SU-DHL-6 (cell line): ENCODE data around the gene CNTN5.

ENCODE experiments used
- EZH2phosphoT487 ChIP-seq: fragments of 200-600 bp; sonication (generic), shearing (Covaris generic); conservative IDR thresholded peaks from 2 replicates; pipeline ENCODE4 v1.6.1; 2018; ENCODE audit warnings: mild to moderate bottlenecking, antibody characterized with exemption, low read length, moderate library complexity, mixed read lengths
- TF ChIP-seq, protein P1 (sequence below): fragments of 200-600 bp; sonication (generic); IDR thresholded peaks from one replicate; pipeline ENCODE4 v1.5.1; 2017; ENCODE audit warnings: antibody characterized with exemption, mild to moderate bottlenecking, low read length, moderate library complexity; ENCODE audit not compliant: insufficient read depth, poor library complexity, severe bottlenecking

DNA sequence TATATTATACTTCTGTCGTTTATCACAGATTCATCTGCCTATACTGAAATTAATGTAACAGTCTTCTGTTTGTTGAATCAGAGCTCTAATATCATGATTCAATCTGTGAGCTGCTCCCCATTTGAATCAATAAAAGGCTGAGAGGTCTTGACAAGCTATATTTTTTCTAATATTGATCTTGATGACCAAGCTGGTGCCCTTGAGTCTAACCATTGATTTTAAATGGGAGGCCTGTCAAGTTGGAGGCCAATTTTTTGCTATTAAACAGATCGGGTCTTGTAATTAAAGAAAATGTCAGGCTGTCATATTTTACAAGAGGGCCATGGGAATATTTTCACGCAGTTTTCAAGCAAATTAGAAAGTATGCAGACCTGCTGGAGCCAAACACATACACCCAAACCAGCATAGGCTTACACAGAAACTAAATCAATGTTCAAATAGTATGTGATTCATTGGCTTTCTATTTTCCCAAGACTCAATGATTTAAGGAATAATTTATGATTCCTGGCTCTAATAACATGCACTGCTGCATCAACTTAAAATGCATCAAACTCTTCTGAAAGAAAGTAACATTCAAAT, 286.9 kb downstream of the CNTN5 start:
- TF ChIP-seq, protein P1, sequence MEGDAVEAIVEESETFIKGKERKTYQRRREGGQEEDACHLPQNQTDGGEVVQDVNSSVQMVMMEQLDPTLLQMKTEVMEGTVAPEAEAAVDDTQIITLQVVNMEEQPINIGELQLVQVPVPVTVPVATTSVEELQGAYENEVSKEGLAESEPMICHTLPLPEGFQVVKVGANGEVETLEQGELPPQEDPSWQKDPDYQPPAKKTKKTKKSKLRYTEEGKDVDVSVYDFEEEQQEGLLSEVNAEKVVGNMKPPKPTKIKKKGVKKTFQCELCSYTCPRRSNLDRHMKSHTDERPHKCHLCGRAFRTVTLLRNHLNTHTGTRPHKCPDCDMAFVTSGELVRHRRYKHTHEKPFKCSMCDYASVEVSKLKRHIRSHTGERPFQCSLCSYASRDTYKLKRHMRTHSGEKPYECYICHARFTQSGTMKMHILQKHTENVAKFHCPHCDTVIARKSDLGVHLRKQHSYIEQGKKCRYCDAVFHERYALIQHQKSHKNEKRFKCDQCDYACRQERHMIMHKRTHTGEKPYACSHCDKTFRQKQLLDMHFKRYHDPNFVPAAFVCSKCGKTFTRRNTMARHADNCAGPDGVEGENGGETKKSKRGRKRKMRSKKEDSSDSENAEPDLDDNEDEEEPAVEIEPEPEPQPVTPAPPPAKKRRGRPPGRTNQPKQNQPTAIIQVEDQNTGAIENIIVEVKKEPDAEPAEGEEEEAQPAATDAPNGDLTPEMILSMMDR: no peak
- no peak for TF ChIP-seq EZH2phosphoT487
